Measurements from ENCODE around the gene FXYD5.

Gene FXYD5

DNA sequence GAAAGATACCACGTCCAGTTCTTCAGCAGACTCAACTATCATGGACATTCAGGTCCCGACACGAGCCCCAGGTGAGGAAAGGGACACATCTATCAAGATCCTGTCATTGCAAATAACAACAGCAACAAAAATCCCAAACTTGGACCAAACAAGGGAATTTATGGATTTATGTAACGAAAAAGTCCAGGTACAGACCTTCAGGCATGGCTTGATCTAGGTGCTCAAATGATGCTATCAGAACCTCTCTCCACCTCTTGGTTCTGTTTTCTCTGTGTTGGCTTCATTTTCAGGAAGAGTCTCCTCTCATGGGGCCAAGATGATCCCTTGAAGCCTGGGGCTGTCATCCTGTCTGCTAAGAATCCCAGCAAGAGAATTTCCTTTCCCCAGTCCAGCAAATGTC is 2.9 kb downstream of the FXYD5 start:
- DNase-seq (ENCODE audit: low spot score) = no peak

DNA sequence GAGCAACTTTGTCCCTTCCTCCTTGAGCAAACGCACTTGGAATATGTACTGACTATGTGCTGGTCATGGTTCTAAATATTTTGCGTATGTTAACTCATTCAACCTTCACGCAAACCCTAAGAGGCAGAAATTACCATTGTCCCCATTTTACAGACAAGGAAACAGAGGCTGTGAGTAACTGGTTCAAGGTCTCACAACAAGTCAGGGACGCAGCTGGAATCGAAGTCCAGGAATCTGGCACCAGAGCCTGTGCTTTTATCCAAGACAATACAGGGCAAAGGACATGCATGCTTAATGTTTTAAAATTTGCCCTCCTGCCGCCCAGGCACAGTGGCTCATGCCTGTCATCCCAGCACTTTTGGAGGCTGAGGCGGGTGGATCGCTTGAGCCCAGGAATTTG is 5.1 kb downstream of the FXYD5 start:
- DNase-seq (ENCODE audit: low spot score) = no peak

DNA sequence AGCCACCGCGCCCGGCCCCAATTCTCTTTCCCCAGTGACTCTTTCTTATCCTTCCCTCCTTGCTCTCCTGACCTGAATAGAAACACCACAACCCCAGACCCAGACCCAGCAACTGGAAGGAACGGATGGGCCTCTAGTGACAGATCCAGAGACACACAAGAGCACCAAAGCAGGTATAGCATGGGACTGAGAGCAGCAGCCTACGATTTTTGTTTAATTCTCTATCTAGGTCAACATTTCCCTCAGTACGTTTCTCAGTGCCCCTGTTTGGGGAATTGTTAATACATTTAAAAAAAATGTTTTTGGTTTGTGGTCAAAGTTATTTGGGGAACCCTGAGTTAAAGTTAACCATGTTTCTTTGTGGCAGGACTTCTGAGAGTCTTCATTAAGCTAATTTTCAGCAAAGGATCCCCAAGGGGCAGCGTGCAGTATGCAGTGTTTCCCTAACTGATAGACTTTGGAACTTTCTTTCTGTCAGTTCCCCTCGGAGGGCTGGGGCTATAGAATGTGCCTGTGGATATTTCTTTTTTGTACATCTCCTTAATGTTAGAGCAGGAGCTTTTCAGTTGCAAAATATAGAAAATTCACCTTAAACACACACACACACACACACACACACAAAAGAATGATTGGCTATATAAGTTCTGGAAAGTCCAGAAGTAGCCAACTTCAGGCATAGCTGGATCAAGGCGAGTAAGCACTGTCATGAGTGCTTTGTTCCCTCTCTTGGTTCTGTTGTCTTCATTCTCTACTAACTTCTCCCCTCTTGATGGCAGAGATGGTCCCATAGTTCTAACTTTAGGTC is 6.3 kb downstream of the FXYD5 start:
- no peak for DNase-seq (ENCODE audit: low spot score)

DNA sequence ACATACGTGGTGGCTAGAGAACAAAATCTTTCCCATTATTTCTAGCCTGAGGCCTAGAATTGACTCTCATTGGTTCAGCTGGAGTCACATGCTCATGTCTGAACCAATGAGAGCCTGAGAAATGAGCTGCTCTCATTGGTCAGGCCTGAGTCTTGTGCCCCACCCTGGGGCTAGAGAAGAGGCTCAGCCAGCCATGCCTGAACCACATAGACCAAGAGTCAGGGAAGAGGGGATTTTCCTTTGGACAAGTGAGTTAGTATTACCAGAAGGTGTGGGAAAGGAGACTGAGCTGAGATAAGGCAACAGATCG is 6.9 kb downstream of the FXYD5 start:
- no peak for DNase-seq (ENCODE audit: low spot score)

DNA sequence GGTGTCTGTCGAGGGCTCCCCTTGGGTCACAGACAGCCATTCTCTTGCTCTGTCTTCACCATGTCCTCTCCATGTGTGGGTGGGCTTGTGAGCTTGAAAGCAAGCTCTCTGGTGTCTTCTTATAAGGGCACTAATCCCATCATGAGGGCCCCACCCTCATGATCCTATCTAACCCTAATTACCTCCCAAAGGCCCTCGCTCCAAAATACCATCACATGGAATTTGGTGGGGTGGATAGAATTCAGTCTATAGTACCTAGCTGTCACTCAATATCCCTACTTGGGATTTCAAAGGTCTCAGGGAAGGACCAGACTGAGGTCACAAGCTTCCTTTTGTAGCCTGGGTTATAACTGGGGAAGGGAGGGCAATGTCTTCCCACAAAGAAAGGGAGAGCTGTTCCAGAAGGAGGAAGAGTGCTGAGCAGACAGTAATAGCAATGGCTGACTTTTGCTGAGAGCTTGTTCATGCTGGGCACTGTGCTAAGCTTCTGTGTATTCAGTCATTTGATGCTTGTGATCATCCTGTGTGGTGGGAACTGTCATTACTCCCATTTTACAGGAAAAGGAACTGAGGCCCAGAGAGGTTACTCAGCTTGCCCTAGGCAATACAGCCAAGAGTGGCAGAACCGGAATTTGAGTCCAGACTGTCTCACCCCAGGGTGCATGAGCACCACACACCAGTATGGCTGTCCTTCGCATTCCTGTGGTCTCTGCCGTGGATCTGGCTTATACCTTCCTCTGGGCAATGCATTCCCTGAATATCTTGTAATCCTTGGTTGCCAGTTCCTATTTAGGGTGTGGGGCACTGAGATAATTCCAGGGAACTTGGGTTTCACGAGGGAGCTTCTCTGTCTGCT is 8.2 kb downstream of the FXYD5 start:
- DNase-seq (ENCODE audit: low spot score) = no peak

DNA sequence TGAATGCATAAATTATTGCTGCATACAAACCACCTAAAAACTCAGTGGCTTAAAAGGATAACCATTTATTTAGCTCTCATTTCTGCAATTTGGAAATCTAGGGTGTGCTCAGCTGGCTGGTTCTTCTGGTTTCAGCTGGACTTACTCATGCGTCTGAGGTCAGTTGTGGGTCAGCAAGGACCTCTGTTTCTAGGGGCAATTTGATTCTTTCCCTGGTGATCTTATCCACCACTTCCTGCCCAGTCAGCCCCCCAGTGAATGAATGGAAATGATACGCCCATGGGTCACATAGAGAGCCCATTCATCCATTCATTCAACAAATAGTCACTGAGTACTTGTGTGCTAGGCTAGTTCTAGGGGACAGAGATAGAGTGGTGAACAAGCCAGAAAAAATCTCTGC is 9.9 kb downstream of the FXYD5 start:
- no peak for DNase-seq (ENCODE audit: low spot score)

DNA sequence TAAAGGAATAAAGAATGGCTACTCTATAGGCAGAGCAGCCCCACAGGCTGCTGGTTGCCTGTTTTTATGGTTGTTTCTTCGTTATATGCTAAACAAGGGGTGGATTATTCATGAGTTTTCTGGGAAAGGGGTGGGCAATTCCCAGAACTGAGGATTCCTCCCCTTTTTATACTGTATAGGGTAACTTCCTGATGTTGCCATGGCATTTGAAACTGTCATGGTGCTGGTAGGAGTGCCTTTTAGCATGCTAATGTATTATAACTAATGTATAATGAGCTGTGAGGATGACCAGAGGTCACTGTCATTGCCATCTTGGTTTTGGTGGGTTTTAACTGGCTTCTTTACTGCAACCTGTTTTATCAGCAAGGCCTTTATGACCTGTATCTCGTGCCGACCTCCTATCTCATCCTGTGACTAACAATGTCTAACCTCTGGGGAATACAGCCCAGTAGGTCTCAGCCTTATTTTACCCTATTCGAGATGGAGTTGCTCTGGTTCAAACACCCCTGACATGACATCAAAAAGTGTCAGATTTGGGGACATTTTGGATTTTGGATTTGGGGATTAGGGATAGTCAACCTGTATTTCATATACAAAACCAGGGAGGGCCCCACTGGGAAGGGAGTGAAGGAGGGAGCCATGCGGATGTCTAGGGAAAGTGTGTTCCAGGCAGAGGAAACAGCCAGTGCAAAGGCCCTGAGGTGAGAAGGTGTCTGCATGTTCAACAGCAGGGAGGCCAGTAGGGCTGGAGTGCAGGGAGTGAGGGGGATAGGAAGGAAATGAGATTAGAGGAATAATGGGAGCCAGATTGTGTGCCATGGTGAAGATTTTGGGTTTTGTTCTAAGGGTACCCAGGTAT is 10.9 kb downstream of the FXYD5 start:
- no peak for DNase-seq (ENCODE audit: low spot score)

DNA sequence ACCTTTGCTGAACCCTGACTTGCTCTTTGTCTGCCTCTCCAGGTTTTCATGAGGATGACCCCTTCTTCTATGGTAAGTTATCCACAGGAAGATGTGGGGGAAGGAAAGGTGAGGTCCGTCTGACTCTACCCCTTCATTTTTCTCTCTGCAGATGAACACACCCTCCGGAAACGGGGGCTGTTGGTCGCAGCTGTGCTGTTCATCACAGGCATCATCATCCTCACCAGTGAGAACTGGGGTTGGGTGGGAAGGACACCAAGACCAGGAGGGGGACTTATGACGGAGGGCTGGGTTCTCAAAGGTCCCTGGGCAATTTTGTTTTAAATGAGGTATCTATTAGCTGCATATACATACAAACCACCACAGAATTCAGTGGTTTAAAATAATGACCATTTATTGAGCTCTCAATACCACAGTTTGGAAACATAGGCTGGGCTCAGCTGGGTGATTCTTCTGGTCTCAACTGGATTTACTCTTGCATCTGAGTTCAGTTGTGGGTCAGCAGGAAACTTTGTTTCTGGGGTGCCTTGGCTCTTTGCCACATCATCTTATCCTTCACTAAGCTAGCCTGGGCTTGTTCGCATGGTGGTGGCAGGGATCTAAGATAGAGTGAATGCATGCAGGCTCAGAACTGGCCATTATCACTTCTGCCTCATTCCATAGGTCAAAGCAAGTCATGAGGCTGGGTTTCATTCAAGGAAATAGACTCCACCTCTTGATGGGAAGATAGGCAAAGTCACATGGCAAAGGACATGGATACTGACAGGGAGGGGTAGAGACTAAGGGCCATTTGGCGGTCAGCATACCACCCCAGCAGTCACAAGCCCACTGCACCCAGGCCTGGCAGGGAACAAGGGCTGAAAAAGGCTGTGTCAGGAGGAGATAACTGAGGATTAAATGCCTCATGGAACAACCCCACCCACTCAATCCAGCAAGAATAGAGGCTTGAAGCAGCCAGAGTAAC is 11.8 kb downstream of the FXYD5 start:
- DNase-seq (ENCODE audit: low spot score) = no peak

DNA sequence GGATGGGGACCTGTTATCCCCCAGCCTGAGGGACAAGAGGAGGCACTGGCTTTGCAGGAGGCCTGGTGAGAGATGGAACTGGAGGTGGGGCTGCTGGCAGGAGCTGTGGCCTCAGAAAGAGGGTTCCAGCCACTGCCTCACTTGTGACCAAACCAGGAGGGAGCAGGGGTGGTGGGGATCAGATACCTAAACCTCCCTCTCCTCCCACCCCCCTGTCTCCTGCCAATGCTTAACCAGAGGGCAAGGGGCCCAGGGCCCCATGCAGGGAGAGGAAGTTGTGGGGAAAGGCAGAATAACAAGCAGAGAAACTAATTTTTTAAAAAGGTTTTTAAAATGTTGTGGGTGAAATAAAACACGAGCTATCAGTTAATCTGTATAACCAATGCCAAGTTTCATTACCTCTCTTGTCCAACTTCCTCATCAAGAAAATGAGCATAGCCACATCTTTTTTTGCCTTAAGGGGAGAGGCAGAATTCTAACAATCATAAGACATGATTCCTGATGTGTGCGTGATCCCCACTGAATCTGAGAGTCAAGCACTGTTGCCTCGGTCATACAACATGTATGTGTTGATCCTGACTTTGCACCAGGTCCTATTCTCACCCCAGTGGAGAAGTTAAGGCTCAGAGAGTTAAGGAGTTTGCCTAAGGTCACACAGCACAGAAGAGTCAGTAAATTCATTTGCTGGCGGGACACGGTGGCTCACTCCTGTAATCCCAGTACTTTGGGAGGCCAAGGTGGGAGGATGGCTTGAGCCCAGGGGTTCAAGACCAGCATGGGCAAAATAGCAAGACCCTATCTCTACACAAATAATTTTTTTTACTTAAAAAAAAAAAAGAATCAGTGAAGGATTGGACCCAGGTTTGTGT is 12.9 kb downstream of the FXYD5 start:
- no peak for DNase-seq (ENCODE audit: low spot score)

DNA sequence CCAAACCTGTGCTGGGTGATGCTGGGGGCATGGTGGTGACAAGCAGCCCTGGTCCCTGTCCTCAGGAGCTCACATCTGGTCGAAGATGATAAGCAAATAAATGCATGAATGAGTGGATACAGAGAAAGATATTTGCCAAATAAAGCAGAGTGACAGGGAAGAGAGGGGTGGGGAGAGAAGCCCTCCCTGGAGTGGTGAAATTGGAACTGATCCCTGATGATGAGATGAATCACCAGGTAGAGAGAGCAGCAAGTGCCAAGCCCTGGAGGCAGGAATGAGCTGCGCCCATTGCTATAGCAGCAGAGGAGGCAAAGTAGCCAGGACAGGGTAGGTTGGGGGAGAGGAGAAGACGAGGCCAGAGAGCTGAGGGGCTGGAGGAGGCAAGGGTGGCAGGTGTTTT is 13.7 kb downstream of the FXYD5 start:
- DNase-seq (ENCODE audit: low spot score) = no peak

DNA sequence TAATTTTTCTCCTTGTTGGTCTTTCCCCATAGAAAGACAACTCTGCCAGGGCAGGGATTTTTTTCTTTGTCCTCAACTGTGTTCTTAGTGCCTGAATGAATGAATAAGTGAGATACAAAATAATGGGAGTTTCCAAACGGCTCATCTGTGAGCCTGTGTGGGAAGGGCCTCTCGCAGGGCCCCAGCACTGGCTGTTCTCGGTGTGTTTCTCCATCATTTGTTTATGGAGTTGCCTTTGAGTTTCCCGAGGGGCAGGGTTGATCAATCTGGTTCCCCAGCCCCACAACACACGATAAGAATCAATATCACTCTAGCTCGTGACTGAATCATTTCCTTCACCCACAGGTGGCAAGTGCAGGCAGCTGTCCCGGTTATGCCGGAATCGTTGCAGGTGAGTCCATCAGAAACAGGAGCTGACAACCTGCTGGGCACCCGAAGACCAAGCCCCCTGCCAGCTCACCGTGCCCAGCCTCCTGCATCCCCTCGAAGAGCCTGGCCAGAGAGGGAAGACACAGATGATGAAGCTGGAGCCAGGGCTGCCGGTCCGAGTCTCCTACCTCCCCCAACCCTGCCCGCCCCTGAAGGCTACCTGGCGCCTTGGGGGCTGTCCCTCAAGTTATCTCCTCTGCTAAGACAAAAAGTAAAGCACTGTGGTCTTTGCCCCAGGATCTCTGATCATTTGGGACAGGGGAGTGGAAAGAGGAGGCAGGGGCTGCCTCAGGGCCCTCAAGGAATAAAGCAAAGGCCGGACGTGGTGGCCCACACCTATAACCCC is 14.9 kb downstream of the FXYD5 start:
- DNase-seq (ENCODE audit: low spot score) = no peak

DNA sequence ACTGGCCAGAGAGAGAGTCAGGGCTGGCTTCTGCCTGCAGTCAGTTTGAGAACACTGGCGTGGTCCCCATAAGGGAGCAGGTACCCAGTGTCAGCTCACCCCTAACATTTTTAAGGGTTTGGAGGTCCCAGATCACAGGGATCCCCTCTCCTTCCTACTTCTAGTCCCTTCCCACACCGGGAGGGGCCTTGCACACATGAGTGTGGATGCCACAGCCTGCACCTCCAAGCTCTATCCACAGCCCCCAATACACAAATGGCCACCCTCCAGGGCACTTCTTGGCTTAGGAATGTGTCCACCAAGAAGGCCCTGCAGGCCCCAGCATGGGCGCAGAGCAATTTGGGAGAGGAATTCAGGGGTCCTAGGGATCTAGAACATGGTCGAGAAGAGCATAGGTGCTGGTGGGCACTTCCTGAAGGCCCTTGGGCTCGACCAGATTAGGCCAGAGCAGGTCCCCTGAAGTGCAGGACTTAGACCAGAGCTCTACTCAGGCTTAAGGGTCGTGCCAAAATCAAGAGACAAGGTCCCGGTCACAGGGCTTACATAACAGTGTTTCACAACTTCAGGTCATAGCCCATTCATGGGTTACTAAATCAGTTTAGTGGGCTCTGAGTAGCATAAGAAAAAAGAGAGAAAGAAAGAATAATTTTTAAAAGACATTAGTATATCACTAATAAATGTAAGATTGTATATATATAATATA is 16.0 kb downstream of the FXYD5 start:
- no peak for DNase-seq (ENCODE audit: low spot score)

DNA sequence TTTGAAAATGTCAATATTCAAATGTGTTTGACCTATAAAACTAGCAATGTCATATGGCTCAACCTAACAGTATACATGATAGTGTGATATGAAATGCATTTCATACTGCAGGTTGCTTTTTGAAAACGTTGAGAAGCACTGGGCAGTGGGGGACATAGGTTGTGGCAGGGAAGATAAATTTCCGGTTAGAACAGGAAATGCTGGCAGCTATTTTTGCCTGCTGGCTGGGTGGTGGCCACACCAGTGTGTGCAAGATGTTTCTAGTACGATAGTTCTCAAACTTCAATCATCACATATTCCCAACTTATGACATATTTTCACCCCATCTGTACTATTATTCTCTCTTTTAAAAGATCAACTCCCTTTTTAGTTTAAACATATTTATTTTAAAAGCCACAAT is 17.2 kb downstream of the FXYD5 start:
- DNase-seq (ENCODE audit: low spot score) = no peak

DNA sequence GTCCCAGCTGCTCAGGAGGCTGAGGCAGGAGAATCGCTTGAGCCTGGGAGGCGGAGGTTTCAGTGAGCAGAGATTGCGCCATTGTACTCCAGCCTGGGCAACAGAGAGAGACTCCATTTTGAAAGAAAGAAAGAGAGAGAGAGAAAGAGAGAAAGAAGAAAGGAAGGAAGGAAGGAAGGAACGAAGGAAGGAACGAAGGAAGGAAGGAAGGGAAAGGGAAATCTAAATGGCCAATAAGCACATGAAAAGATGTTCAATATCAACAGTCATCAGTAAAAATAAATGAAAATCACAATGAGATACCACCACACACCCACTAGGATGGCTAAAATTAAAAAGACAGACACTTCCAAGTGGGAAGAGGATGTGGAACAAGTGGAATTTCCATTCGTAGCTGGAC is 19.7 kb downstream of the FXYD5 start:
- DNase-seq (ENCODE audit: low spot score) = no peak

DNA sequence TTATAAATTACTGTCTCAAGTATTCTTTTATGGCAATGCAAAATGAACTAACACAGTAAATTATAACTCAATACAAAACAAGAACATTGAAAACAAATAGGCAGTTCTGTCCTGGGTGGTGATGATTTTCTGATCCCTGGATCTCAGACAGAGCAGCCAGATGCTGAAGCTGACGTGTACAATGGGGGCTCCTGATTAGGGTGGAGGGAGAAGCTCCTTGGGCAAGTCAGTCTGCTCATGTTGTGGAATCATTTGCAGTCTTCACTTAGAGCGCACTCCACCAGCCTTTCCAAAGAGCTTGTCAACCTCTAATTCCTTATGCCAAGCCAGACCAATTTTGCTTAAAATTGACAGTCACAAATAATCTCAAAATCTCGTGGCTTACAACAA is 21.6 kb downstream of the FXYD5 start:
- no peak for DNase-seq (ENCODE audit: low spot score)

DNA sequence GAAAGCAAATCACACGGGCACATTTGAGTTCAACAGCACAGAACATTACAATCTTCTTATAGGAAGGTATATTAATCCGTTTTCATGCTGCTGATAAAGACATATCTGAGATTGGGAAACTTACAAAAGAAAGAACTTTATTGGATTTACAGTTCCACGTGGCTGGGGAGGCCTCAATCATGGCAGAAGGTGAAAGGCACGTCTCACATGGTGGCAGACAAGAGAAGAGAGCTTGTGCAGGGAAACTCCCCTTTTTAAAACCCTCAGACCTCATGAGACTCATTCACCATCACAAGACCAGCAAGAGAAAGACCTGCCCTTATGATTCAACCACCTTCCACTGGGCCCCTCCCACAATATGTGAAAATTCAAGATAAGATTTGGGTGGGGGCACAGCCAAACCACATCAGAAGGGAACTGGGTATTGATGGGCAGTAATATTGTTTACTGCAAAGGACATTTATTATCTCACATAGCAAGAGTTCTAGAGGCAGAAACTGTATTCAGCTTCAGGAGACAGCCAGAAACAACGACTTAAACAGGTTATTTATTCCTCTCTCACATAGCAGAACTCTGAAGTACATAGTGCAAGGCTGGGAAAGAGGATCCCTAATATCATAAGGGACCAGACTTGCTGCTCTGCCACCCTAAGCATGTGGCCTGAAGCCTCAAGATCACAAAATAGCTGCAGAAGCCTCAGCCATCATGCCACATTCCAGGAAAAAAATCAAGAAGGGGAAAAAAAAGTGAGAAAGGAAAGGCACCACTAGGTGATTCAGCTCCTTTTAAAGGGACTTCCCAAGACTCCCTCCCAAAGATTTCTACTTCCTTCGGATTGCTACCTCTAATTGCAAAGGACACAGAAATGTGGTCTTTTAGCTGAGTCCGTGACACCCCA is 23.1 kb downstream of the FXYD5 start:
- no peak for DNase-seq (ENCODE audit: low spot score)

DNA sequence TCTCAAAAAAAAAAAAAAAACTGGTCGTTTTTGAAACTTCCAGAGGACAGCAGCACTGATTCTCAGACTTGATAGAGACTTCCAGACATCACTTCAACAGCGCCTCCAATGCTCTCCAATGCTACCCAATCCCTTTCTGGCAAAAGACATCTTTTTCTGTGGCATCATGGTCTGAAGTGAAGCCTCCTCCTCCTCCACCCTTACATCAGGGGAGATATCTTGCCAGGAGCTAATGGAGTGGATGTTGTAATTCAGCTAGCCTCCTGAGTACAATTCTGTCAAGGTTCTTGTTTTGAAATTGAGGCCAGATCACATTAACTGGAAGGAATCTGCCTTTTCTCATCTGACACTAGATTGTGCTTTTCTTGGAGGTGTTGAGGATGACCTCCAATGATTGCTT is 24.2 kb downstream of the FXYD5 start:
- DNase-seq (ENCODE audit: low spot score) = no peak

DNA sequence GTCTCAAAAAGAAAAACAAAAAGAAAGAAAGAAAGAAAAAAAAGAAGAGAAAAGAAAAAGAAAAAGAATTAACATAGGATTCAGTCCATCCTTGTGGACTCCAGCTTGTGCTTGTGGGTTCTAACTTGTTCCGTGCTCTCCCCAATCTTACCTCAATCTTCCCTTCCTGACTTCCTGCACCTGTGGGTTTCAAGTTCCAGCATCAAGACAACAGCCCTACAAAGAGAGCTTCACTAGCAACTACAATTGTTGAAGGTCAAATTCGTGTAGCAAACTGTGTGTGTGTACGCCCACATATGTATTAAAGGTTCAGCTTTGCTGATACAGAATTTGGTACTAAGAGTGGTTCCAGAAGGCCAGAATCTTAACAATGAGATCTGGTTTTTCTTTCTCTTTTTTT is 25.3 kb downstream of the FXYD5 start:
- DNase-seq (ENCODE audit: low spot score) = no peak

Measured in cerebellar cortex (tissue), 1 donor.